Skeletal muscle satellite cell (primary cell): ENCODE results near the gene MANEAL.

Experiments
- H3K27me3 ChIP-seq: 2 replicates; pipeline ENCODE4 v1.7.0; 2013; ENCODE audit warnings: low read length; ENCODE audit not compliant: control insufficient read depth, insufficient read depth
- H3K36me3 ChIP-seq: 2 replicates; pipeline ENCODE4 v1.7.0; 2013; ENCODE audit warnings: mild to moderate bottlenecking, control low read depth, low read length; ENCODE audit not compliant: insufficient read depth
- H3K4me1 ChIP-seq: 2 replicates; pipeline ENCODE4 v1.7.0; 2013; ENCODE audit warnings: low read length; ENCODE audit not compliant: control insufficient read depth, insufficient read depth
- H3K4me2 ChIP-seq: 2 replicates; pipeline ENCODE4 v1.7.0; 2013; ENCODE audit warnings: mild to moderate bottlenecking, low read length
- H3K4me3 ChIP-seq: 2 replicates; pipeline ENCODE4 v1.7.0; 2013; ENCODE audit warnings: low read length
- H3K9ac ChIP-seq: 2 replicates; pipeline ENCODE4 v1.7.0; 2013; ENCODE audit warnings: mild to moderate bottlenecking, low read depth, low read length, moderate library complexity
- H3K9me3 ChIP-seq: replicated peaks from 2 replicates; pipeline ENCODE4 v1.7.0; 2013; ENCODE audit warnings: mild to moderate bottlenecking, control low read depth, low read length

Gene MANEAL

GRCh38 chr1:37839676-37840075, 46.0 kb downstream of the MANEAL start:
- Histone ChIP-seq H3K27me3 (no peaks in the 10 kb centered on the region), H3K9ac (no peak overlapping the region), H3K4me1 (no peaks in the 10 kb centered on the region), H3K9me3 (no peaks in the 10 kb centered on the region), H3K4me2 (no peak overlapping the region), H3K4me3 (no peak overlapping the region), H3K36me3 (peaks cover 66% of the 10 kb centered on the region)

GRCh38 chr1:37840711-37841110, 47.1 kb downstream of the MANEAL start:
- no peak overlapping the region for H3K4me2 ChIP-seq
- H3K9me3 ChIP-seq = no peaks in the 10 kb centered on the region
- H3K9ac ChIP-seq = no peak overlapping the region
- no peaks in the 10 kb centered on the region for H3K27me3 ChIP-seq
- peaks cover 59% of the 10 kb centered on the region for H3K36me3 ChIP-seq
- no peak overlapping the region for H3K4me3 ChIP-seq
- no peaks in the 10 kb centered on the region for H3K4me1 ChIP-seq

GRCh38 chr1:37841652-37842051, 48.0 kb downstream of the MANEAL start:
- H3K4me2 ChIP-seq = no peak overlapping the region
- no peaks in the 10 kb centered on the region for H3K4me1 ChIP-seq
- no peak overlapping the region for H3K4me3 ChIP-seq
- no peak overlapping the region for H3K9ac ChIP-seq
- peaks cover 52% of the 10 kb centered on the region for H3K36me3 ChIP-seq
- H3K9me3 ChIP-seq = no peaks in the 10 kb centered on the region
- H3K27me3 ChIP-seq = no peaks in the 10 kb centered on the region

GRCh38 chr1:37844536-37844935, 50.9 kb downstream of the MANEAL start:
- Histone ChIP-seq H3K4me2 (no peak overlapping the region), H3K36me3 (peaks cover 40% of the 10 kb centered on the region), H3K4me1 (no peaks in the 10 kb centered on the region), H3K9ac (no peak overlapping the region), H3K9me3 (no peaks in the 10 kb centered on the region), H3K27me3 (no peaks in the 10 kb centered on the region), H3K4me3 (no peak overlapping the region)

- Histone ChIP-seq H3K27me3 (no peaks in the 10 kb centered on the region), H3K4me2 (no peak overlapping the region), H3K4me3 (no peak overlapping the region), H3K4me1 (no peaks in the 10 kb centered on the region), H3K9me3 (no peaks in the 10 kb centered on the region), H3K9ac (no peak overlapping the region), H3K36me3 (peaks cover 37% of the 10 kb centered on the region)
Measured at GRCh38 chr1:37845049-37845646, 51.5 kb downstream of the MANEAL start.

GRCh38 chr1:37845786-37846185, 52.1 kb downstream of the MANEAL start:
- no peaks in the 10 kb centered on the region for H3K9me3 ChIP-seq
- H3K4me1 ChIP-seq = no peaks in the 10 kb centered on the region
- H3K36me3 ChIP-seq = peaks cover 33% of the 10 kb centered on the region
- H3K4me2 ChIP-seq = no peak overlapping the region
- H3K9ac ChIP-seq = no peak overlapping the region
- H3K4me3 ChIP-seq = no peak overlapping the region
- no peaks in the 10 kb centered on the region for H3K27me3 ChIP-seq

- H3K27me3 ChIP-seq = no peaks in the 10 kb centered on the region
- no peak overlapping the region for H3K9ac ChIP-seq
- peaks cover 4% of the 10 kb centered on the region for H3K4me1 ChIP-seq
- no peak overlapping the region for H3K4me3 ChIP-seq
- H3K36me3 ChIP-seq = peaks cover 23% of the 10 kb centered on the region
- H3K4me2 ChIP-seq = no peak overlapping the region
- no peaks in the 10 kb centered on the region for H3K9me3 ChIP-seq
Measured at GRCh38 chr1:37846647-37847339, 53.1 kb downstream of the MANEAL start.

DNA sequence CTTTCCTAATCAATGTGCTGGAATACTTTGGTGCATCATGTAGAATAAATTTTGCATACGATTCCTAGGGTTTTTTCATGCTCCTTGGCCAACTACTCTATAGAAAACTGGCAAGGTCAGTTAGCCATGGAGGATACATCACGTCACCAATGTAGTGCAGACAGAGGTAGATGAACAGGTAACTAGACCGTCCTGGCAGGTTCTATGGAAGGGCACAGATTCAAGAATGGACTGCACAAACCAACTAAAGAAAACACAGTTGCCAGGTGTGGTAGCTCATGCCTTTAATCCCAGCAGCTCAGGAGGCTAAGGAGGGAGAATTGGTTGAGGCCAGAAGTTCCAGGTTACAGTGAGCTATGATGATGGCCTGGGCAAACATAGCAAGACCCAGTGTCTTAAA, 55.8 kb downstream of the MANEAL start:
- no peaks in the 10 kb centered on the region for H3K9me3 ChIP-seq
- H3K36me3 ChIP-seq = peaks cover 33% of the 10 kb centered on the region
- H3K4me3 ChIP-seq = no peak overlapping the region
- no peaks in the 10 kb centered on the region for H3K27me3 ChIP-seq
- H3K4me2 ChIP-seq = no peak overlapping the region
- no peak overlapping the region for H3K9ac ChIP-seq
- H3K4me1 ChIP-seq = peaks cover 8% of the 10 kb centered on the region

DNA sequence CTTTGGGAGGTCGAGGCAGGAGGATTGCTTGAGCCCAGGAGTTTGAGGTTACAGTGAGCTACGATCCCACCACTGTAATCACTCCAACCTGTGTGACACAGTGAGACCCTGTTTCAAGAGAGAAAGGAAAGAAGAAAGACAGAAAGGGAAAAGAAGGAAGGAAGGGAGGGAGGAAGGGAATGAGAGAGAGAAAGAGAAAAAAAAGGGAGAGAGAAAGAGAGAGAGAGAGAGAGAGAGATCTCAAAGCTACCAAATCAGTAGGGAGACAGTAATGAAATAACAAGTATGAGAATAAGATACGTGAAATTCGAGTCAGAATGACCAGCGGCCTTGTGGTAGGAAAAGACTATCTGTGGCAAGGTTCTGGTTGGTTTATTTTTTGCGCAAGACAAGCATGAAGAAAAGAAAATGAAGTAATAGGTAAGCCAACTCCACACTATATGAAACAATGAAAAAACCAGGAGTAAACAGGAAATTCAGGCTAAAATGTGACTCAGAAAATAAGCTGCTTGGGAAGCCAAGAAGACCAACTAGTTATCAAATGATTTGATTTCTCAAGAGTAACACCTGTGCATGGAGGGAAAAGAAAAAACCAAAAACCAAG, 56.8 kb downstream of the MANEAL start:
- no peak overlapping the region for H3K4me3 ChIP-seq
- H3K9me3 ChIP-seq = no peaks in the 10 kb centered on the region
- peaks cover 30% of the 10 kb centered on the region for H3K36me3 ChIP-seq
- H3K4me1 ChIP-seq = peaks cover 8% of the 10 kb centered on the region
- no peak overlapping the region for H3K9ac ChIP-seq
- no peaks in the 10 kb centered on the region for H3K27me3 ChIP-seq
- H3K4me2 ChIP-seq = no peak overlapping the region
